ENCODE data around the gene SGTA.

The SGTA gene

DNA sequence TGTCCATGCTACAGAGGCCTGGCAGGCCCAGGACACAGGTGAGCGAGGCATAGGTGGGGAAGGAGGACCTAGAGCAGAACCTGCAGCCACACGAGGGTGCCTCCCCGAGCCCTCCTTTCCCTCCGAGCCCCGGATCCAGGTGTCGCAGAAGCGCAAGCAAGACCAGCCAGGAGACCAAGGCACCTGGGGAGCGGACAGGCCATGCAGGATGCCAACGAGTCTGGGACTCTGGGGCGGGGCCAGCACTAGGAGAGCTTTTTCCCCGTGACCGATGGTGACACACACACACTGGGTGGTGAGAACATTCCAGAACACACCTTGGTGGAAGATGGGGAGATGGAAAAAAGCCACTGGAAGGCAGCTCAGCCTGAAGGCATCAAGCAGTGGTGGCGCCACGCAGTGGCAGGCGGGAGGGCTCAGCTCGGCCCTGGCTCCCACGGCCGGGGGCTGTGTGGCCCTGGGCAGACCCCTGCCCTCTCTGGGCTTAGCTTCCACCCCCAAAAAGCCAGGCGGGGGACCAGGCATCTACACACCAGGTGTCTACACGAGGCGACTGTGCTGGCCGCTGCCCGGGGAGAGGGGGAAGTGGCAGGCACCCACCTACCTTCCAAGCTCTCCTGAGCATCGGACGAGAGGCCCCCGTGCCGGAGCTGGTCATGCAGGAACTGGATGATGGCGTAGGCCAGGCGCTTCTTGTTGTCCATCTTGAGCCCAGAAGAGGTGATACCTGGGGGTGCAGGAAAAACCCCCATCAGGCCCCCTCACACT, 14.5 kb downstream of the SGTA start:
- no peak for DNase-seq

DNA sequence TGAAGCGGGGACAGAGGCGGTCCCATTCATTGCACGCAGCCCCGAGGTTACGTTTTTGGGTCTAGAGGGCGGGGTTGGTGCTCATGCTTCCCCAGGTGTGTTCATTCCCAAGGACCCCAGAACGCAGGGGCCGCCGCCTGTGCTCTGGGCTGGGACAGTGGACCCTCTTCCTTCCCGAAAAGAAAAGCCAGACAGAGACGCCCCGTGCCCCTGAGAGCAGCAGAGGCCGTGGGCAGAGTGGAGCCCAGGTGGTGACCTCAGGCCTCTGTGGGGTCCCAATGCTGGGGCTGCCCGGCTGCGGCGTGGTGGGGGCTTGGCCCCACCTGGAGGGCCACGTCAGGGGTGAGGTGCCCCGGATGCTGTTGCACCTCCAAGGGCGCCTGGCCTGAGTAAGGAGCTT, 15.4 kb downstream of the SGTA start:
- DNase-seq: no peak

DNA sequence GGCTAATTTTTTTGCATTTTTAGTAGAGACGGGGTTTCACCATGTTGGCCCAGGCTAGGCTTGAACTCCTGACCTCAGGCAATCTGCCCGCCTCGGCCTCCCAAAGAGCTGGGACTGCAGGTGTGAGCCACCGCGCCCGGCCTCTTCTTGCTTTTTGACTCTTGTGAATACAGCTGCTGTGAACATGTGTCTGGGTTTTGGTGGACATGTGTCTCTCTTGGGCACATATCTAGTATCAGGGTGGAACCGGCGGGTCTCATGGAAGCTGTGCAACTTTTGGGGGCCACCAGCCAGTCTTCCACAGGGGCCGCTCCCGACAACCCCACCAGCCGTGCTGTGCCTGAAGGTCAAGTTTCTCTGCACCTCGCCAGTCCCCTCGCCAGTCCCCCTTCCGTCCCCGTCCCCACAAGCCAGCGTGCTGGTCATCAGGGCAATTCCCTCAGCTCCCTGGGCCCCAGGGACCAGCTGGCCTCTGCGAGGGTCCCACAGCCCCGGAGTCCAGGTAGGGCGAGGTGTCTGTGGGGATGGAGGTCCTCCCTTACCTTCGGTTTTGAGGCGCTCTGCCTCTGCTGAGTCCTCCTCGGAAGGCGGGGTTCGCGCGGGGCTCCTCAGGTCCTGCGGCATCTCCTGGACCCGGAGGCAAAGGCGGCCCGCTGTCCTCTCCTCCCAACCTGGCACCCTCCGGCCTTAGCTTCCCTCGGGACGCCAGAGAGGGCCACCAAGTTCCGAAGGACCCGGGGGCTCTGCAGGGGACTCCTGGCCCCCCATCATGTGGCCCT, 16.3 kb downstream of the SGTA start:
- DNase-seq: no peak

DNA sequence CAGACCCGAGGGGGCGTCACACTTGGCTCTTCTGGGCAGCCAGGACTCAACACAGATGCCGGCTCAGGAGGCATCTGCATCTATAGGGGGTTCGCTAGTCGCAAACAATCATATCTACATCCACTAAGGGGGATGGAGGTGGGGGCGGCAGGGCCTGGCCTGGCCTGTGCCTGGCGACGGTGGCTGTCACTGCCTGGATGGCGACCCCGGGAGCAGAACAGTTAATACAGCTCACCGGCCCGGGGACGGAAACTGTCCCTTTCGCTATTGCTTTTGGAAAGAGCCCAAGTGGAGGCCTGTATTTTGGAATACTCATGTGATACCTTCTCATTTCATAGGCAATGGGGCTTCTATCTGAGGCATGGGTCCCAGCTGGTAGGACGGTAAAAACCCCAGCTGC, 17.7 kb downstream of the SGTA start:
- no peak for DNase-seq

DNA sequence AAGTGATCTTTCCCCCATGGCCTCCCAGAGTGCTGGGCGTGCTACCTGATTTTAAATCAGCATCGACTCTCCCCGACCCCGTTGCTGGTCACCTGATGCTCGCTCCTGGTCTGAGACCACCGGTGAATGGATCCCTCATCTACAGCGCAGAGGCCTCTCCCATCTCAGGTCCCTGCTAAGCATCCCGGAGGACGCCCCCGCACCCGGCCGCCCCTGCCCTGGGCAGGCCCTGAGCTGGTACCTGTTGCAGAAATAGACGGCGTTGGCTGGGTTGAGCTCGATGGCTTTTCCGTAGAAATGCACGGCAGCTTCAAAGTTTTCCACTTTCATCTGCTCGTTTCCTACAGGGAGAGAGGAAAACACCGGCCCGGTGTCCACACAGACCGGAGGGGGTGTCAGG, 18.1 kb downstream of the SGTA start:
- no peak for DNase-seq

DNA sequence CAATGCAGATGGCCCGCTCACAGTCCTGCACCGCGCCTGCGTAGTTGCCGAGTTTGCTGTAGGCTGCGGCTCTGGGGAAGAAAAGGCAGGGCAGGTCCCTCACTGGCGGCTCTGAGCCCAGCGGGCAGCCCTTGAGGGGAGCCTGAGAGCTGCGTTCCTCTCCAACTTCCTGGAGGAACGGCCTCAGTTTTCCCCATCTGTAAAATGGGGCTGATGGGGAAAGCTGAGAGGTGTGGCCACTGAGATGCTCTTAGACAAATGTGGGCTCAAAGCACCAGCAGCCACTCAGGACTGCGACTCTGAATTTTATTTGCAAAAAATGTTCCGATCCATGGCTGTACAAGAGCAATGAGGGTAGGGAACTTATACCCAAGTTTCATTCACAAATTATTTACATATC, 19.4 kb downstream of the SGTA start:
- DNase-seq: no peak

DNA sequence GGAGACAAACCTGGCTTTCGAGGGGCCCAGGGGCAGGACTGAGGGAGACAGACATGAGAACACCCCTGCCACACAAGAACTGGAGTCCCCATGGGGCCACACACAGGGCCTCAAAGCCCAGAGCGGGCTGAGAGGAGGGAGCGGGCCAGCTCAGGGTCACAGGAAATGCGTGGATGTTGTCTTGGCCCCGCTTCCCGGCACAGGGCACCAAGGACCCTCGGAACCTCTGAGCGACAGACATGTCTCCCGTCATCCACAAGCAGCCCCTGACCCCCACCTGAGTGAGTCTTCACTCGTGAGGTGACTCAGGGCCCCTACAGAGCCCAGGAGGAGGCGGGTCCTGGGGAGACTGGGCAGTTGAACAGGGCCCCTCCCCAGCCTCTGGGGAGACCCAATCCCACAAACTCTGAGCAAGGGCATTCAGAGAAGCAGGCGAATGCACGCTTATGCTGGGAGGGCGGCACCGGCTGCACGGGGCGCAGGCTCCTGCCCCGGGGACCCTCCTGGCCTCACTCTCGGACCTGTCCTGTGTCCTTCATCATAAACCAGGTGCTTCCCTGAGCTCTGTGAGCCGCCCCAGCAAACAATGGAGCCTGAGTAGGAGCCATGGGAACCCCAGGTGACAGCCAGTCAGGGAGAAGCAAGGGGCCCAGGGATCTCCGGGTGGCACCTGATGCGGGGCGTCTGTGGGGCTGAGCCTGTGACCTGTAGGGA, 20.1 kb downstream of the SGTA start:
- DNase-seq: no peak

DNA sequence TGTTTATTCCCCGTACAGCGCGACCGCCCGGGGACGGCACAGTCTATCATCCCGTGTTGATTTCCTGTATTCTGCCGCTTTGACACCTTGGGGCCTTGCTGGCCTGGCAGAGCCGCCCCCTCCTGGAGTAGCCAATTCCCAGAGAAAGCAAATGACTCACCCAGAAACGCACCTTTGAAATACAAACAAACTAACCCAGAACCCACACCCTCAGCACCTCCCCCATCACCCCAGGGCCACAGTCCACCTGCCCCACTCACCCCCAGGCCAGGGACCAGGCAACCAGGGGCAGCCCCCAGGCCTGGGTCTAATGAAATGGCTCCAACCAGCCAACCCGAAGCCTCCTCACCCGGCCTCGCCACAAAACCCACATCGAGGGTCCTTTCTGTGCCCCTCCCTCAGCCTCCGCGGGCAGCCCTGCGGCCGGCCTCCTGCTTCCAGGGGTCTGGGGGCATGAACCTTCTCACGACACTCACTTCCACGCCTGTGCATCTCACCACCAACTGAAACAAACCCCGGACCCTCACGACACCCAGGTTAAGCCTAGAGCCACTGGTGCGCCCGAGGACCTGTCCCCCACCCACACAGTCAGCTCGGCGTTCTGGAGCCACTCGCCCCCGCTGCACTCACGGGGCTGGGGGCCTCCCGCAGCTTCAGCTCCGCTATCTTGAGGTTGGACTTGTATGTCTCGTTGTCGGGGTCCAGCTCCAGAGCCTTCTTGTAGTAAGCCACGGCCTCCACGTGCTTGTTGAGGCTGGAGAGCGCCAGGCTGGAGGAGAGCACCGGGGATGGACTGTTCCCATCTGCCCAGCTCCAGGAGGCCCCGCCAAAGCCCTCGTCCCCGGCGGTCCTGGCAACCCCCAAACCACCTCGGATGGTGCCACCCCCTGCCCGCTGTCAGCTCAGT, 20.9 kb downstream of the SGTA start:
- no peak for DNase-seq

DNA sequence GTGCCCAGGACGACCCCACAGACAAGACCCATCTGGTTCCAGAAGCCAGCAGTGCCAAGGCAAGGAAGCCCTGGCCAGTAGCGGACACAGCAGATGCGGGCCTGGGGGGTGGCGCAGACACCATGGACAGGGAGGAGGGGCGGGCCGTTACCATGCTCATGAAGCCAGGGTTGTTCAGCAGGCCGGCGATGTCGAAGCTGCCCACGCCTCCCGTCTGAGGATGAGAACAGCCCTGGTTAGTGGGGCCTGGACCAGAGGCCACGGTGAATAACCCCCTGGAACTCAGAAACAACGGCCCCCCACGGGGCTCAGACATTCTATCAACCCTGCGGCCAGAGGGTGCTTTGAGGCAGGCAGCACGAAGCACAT, 21.8 kb downstream of the SGTA start:
- DNase-seq: no peak

DNA sequence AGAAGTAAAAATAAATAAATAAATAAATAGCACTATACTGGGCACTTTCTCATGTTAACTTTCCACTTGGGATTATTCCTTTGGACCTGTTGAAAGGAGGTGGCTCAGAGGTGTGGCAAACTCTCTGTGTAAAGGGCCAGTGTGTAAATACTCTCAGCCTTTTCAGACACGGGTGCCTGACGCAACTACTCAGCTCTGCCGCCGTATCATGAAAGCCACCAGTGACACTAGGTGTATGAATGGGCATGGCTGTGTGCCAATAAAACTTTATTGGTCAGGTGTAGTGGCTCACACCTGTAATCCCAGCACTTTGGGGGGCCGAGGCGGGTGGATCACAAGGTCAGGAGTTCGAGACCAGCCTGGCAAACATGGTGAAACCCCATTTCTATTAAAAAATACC, 23.1 kb downstream of the SGTA start:
- DNase-seq: no peak

DNA sequence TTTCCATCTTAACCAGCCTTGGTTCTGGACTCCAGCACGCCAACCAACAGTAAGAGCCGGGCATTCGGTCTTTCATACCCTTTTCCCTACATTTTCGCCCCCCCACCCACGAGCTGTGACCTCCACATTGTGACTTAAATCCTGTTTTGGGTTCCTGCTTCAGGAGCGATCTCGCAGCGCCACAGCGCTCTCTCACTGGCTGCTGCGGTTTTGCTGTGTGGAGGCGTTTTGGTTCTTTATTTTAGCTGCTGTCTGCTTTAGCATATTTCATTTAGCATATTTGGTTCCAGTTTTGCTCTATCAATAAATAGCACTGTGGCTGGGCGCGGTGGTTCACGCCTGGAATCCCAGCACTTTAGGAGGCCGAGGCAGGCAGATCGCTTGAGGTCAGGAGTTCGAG, 23.7 kb downstream of the SGTA start:
- no peak for DNase-seq

DNA sequence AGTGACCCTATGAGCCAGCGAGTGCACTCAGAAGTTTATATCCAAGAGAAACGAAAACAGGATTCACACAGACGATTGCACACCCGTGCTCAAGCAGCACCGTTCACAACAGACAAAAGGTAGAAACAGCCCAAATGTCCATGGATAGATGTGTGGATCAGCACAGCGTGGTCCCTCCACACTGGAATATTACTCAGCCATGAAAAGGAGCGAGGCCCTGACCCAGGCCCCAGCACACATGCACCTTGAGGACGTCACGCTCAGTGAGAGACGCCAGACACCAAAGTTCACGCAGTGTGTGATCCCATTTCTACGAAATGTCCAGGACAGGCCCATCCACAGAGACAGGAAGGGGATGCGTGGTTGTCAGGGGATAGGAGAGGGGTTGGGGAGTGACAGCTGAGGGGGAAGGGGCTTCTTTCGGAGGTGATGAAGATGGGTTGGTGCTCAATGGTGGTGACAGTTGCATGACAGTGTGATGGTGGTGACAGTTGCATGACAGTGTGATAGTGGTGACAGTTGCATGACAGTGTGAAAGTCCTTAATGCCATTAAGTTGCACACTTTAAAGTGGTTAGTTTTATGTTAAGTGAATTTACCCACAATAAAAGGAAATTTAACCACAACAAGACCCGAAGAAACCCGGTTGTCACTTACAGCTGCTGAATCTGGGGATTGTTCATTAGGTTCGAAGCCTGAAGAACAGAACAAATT, 24.3 kb downstream of the SGTA start:
- no peak for DNase-seq

DNA sequence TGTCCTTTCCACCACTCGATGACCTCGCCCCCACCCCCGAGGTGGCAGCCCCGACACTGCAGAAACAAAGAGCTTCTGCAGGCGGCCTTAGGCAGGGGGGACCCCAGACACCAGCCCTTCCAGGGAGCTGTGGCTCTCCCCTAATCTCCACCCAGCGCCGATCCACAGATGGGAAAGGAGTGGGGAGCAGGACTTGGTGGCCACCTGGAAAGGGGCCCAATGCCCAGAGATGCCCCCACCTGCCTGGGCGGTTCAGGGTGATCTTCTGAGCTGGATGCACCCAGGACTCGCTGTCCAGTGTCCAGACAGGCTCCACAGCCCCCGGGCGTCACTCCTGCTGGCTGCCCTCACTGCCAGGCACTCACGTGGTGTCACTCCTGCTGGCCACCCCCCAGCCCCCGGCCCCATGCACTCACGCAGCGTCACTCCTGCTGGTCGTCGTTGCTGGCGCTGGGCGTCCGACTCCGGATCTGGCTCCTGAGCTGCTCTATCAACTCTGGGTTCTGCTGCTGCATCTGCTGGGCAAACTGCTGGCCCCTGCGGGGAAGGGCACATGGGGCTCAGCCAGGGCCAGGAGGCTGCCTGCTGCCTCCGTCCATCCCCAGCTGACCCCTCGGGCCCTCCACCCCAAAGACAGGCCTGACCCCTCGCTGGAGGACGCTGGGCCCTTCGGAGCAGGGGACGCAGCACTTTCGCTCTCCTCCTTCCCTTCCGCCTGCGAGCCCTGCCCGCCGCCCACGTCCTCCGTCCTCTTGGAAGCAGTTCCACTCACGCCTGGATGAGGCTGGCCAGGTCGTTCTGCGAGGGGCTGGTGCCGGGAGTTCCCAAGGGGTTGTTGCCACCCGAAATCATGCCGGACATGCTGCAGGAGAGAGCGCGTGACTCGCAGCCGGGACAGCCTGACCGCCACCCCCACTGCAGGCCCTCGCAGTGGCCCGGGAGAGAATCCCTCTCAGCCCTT, 25.9 kb downstream of the SGTA start:
- no peak for DNase-seq

DNA sequence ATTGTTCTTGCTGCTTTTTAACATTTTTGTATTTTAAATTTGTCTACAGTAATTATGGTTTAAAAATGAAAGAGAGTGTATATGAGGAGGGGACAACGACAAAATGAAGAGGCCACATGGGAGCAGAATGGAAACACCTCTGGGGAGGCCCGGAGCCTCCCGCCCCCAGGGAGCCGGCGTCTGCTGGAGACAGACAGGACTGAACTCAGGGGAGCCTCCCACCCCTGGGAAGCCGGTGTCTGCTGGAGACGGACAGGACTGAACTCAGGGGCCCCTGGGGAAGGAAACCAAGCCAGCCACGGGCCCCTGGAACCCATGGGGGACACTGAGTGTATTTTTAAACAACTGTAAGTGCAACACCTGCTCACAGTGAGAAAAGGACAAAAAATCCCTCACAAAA, 26.6 kb downstream of the SGTA start:
- no peak for DNase-seq

DNA sequence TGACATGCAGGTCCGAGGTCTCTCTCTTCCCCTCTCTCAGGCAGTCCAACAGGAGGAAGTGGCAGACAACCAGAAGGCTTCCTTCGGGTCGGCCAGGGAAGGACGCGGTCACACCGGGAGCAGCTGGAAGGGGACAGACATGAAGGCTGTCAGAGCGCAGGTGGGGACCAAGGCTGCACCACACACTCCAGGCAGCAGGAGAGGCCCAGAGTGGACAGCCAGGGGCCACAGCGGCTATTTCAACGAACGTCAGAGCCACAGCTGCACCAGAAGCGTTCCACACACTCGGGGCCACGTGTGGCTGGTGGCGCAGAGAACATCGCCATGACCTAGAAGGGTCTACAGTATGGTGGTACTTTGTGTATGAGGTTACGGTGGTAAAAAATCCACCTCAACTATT, 27.3 kb downstream of the SGTA start:
- no peak for DNase-seq

DNA sequence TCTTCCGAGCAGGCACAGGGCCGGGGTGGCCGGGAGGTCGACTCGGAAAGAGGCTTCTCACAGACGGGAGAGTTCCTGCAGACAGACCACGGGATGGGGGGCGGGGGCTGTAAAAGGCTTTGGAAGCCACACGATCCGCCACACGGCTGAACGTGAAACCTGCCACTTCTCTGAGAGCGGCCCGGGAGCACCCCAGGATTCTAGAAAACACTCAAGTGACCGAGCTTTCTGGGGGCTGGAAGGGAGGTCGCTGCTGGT, 27.7 kb downstream of the SGTA start:
- no peak for DNase-seq

DNA sequence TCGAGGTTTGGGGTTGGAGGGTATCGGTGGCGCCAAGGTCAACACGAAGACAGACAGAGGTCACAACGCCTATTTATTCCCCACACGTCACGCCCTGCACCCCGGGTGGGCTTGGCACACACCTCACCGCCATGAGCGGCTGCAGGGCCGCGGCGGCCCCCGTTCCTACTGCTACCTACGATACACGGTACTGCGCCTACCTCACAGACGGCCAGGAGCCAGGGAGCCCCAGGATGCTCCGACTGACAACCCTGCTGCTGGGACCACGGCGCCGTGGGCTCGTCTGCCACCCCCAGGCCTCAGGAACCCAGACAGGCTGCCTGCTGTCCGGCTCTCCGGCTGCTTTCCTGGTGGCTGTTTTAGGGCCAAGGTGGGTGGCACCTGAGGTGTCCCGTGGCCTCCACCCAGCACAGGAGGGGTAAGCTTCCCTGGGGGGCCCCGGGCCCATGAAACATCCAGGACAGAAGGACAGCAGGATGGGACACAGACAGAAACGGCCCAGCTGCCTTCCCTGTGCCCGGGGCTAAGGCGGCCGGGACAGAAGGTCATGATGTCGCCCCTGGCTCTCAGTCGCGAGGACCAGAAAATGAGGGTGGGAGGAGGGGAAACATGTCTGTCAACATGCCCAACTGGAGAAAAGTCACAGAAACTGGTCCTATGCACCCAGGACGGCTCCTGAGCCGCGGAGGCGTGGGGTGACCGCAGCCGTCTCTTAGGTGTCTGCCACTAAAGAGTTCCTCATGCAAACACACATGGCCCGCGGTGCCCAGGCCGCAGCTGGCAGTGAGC, 28.2 kb downstream of the SGTA start:
- DNase-seq: no peak

DNA sequence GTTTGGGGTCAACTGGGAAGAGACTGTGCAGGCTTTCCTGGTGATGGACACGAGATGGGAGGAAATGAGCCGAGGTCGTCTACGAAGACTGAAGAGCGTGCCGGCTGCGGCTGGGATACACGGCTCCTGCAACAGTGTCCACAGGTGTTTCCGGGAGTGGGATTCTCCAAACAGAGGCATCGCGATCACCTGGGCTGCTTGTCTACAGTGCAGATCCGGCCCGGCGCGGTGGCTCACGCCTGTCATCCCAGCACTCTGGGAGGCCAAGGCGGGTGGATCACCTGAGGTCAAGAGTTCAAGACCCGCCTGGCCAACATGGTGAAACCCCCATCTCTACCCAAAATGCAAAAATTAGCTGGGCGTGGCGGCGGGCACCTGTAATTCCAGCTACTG, 31.6 kb downstream of the SGTA start:
- no peak for DNase-seq

DNA sequence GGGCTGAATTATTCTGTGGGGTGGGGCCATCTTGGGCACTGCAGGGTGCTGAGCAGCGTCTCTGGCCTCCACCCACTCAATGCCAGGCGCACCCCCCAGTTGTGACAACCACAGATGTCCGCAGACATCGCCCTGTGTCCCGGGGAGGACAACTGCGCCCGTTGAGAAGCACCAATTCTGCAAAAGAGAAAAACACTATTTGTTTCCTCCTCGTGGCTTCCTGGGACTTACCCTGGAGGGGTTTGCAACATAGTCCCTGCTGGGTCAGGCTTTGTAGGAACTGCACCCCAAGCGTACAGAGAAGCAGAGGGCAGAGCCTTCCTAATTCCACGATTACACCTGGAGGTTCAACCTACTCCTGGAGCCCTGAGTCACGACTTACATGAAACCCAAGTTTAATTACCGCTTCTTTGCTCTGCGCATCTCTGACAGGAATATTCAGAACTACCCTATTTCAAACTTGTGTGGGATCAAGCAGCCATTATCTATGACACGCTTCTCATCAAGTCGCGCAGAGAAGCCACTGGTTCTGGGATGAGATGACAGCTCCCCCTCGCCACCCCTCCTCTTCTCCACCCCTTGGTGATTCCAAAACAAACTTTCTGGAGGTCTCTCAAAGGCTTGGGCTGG, 32.1 kb downstream of the SGTA start:
- DNase-seq: no peak

DNA sequence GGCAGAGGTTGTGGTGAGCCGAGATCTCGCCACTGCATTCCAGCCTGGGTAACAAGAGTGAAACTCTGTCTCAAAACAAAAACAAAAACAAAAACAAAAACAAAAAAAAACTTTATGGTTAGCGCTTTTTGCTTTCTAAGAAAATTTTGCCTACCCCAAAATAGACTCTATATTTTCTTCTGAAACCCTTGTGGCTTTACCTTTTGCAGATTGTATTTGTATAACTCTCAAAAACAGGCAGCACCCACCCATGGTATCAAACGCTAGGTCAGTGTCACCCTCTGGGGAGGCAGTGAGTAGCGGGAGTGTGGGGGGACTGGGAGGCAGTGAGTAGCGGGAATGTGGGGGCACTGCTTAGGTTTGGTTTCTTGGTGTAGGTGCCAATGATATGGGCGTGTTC, 35.7 kb downstream of the SGTA start:
- DNase-seq: no peak

All from NCI-H510A (cell line).